PC-3 (cell line): ENCODE data around the gene POP4.

Experiments used
- CTCF ChIP-seq: fragments of 300-600 bp; sonication (generic); conservative IDR thresholded peaks from 2 replicates; pipeline ENCODE4 v1.5.1; 2017; ENCODE audit warnings: antibody characterized with exemption, low read depth, mild to moderate bottlenecking, low read length
- EZH2phosphoT487 ChIP-seq: fragments of 300-600 bp; sonication (generic); IDR thresholded peaks from 2 replicates; pipeline ENCODE4 v1.6.1; 2018; ENCODE audit warnings: mild to moderate bottlenecking, antibody characterized with exemption, low read length, borderline replicate concordance

DNA sequence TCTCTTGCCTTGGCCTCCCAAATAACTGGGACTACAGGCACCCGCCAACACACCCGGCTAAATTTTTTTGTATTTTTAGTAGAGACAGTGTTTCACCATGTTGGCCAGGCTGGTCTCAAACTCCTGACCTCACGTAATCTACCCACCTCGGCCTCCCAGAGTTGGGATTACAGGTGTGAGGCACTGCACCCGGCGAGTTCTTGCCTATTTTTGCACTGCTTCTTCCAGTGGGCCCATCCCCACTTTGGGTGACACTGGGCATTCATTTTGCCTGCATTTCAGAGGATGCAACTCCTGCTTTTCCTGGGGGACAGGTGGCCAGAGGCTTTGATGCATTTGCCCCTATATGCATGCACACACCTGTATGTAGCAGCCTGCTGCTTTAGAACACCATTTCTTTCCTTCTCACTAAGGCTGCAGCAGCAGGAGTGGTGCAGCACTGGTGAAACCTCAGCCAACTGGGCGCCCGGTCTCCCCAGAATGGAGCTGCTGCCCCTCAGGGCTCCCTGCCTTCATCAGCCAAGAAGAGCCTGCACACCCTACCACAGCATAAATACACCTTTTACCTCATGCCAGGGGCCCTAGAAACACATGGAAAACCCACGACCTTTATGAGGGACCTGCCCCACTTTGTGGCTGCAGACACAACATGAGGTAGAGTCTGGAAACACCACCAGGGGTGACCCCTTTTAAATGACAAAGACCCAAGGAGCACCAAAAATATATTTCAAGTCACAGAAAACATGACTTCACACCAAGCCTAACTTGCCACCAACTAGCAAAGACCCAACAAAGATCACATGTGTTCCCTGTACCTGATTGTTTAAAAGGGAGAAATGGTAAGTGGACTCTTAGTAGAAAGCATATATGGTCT, 36.8 kb upstream of the POP4 start:
- TF ChIP-seq CTCF, result no peak
- no peak for TF ChIP-seq EZH2phosphoT487
